PC-9 (cell line): ENCODE data around the gene RNF180. TPM values are rescaled to one million over a fixed set of nuclear protein-coding genes. Genes with fewer than 3 reads are reported as not detected.
A peak's percentile ranks its signal among the peaks of the same experiment; 100 is the strongest.

Experiments
- BruUV-seq: library from RNA; stranded (reverse); fragments of 400-500 nt; replicated peaks from 2 replicates; lab custom pipeline; 2021; lab: Mats Ljungman, UMichigan
- CTCF ChIA-PET: fragments of 300-600 bp; sonication (Branson Sonifier 250); formaldehyde crosslinking; loops from one replicate; lab custom pipeline; 2022; ENCODE audit warnings: antibody characterized with exemption; lab: Charles Lee
- POLR2A ChIA-PET: fragments of 300-600 bp; sonication (Branson Sonifier 250); formaldehyde crosslinking; loops from one replicate; lab custom pipeline; 2022; ENCODE audit warnings: antibody characterized with exemption; ENCODE audit not compliant: unreplicated experiment; lab: Charles Lee
- DNase-seq, 2 experiments: peaks; one replicate each; pipeline versions ENCODE4 v3.0.0 to v3.0.0-alpha.2; 2015 to 2022; ENCODE audit warnings: mixed read lengths in 1 of 2
- H2AFZ ChIP-seq: fragments of 200-600 bp; sonication (generic); 2 replicates; pipeline ENCODE4 v1.8.1; 2017; ENCODE audit warnings: antibody characterized with exemption
- H3F3A ChIP-seq: fragments of 200-600 bp; sonication (generic); 2 replicates; pipeline ENCODE4 v1.8.1; 2017; ENCODE audit warnings: antibody characterized with exemption, mild to moderate bottlenecking, low read depth; ENCODE audit not compliant: insufficient read depth
- H3K27ac ChIP-seq: fragments of 200-600 bp; sonication (generic); 2 replicates; pipeline ENCODE4 v1.6.1; 2016; ENCODE audit warnings: mixed run types
- H3K27me3 ChIP-seq: fragments of 200-600 bp; sonication (generic); 2 replicates; pipeline ENCODE4 v1.6.1; 2016; ENCODE audit warnings: low read depth, mixed run types; ENCODE audit not compliant: insufficient read depth
- H3K36me3 ChIP-seq: fragments of 200-600 bp; sonication (generic); 2 replicates; pipeline ENCODE4 v1.6.1; 2016; ENCODE audit warnings: low read depth, mixed run types
- H3K4me1 ChIP-seq: fragments of 200-600 bp; sonication (generic); replicated peaks from 2 replicates; pipeline ENCODE4 v1.6.1; 2016; ENCODE audit warnings: mixed run types; ENCODE audit not compliant: insufficient read depth
- H3K4me2 ChIP-seq: fragments of 200-600 bp; sonication (generic); 2 replicates; pipeline ENCODE4 v1.6.1; 2017; ENCODE audit warnings: mixed run types
- H3K4me3 ChIP-seq: fragments of 200-600 bp; sonication (generic); 2 replicates; pipeline ENCODE4 v1.6.1; 2016; ENCODE audit warnings: mixed run types
- H3K79me2 ChIP-seq: fragments of 200-600 bp; sonication (generic); 2 replicates; pipeline ENCODE4 v1.6.1; 2017; ENCODE audit warnings: low read depth, mixed run types
- H3K9me2 ChIP-seq: fragments of 200-600 bp; sonication (generic); 2 replicates; pipeline ENCODE4 v1.8.1; 2017; ENCODE audit warnings: mild to moderate bottlenecking; ENCODE audit not compliant: insufficient read depth
- H3K9me3 ChIP-seq: fragments of 200-600 bp; sonication (generic); 2 replicates; pipeline ENCODE4 v1.8.1; 2016; ENCODE audit warnings: low read depth; ENCODE audit not compliant: insufficient read depth
- H4K20me1 ChIP-seq: fragments of 200-600 bp; sonication (generic); 2 replicates; pipeline ENCODE4 v1.8.1; 2017; ENCODE audit not compliant: insufficient read depth
- EZH2 ChIP-seq: fragments of 200-600 bp; sonication (generic); IDR thresholded peaks from 2 replicates; pipeline ENCODE4 v1.8.0; 2017; ENCODE audit warnings: antibody characterized with exemption, low read depth
- intact Hi-C: fragments of 100-400 bp; cut with micrococcal nuclease; formaldehyde crosslinking; loops from one replicate; pipeline ENCODE4 v1.10.0; 2022; ENCODE audit not compliant: unreplicated experiment
- total RNA-seq: library from RNA; stranded (reverse); gene quantifications from 2 replicates; pipeline ENCODE4 v1.2.3, GENCODE V29; 2021
- TF ChIP-seq, protein P1 (sequence below): fragments of 200-600 bp; sonication (generic); conservative IDR thresholded peaks from 2 replicates; pipeline ENCODE4 v1.6.1; 2017; ENCODE audit warnings: mixed run types, antibody characterized with exemption, mild to moderate bottlenecking, moderate library complexity

Gene RNF180
- total RNA-seq, 1 experiment from 2014 or later = not detected

DNA sequence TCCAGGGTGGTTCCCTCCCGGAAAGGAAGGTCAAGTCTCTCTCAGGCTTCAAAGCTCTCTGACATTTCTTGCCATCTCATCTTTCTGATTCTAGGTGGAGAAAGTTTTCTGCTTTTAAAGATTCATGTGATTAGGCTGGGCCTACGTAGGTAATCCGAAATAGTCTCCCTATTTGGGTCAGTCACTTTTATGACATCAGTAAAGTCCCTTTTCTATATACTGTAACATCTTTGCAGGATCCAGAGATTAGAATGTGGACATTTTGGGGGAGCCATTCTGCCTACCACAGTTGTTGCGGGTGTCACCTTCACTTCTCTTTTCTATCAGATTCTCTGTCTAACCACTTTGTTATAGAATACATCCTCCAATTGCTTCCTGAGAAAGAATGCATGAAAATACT is 1.9 kb upstream of the RNF180 start:
- no peaks in the 10 kb centered on the region for H4K20me1 ChIP-seq
- no peak overlapping the region for H3K4me2 ChIP-seq
- H3K4me3 ChIP-seq = no peak overlapping the region
- BruUV-seq = no TSS peak
- H3K9me3 ChIP-seq = no peaks in the 10 kb centered on the region
- H3K9me2 ChIP-seq = no peaks in the 10 kb centered on the region
- TF ChIP-seq, protein P1, sequence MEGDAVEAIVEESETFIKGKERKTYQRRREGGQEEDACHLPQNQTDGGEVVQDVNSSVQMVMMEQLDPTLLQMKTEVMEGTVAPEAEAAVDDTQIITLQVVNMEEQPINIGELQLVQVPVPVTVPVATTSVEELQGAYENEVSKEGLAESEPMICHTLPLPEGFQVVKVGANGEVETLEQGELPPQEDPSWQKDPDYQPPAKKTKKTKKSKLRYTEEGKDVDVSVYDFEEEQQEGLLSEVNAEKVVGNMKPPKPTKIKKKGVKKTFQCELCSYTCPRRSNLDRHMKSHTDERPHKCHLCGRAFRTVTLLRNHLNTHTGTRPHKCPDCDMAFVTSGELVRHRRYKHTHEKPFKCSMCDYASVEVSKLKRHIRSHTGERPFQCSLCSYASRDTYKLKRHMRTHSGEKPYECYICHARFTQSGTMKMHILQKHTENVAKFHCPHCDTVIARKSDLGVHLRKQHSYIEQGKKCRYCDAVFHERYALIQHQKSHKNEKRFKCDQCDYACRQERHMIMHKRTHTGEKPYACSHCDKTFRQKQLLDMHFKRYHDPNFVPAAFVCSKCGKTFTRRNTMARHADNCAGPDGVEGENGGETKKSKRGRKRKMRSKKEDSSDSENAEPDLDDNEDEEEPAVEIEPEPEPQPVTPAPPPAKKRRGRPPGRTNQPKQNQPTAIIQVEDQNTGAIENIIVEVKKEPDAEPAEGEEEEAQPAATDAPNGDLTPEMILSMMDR = no peak
- no peak for TF ChIP-seq EZH2
- H3K36me3 ChIP-seq = no peaks in the 10 kb centered on the region
- H3K4me1 ChIP-seq = no peaks in the 10 kb centered on the region
- no peak overlapping the region for H2AFZ ChIP-seq
- ChIA-PET POLR2A (no interaction called here), CTCF (no interaction called here)
- H3K27ac ChIP-seq = no peak overlapping the region
- intact Hi-C loops = no loop called here
- DNase-seq = no peak
- H3K79me2 ChIP-seq = no peaks in the 10 kb centered on the region
- H3F3A ChIP-seq = no peaks in the 10 kb centered on the region
- H3K27me3 ChIP-seq = no peaks in the 10 kb centered on the region

DNA sequence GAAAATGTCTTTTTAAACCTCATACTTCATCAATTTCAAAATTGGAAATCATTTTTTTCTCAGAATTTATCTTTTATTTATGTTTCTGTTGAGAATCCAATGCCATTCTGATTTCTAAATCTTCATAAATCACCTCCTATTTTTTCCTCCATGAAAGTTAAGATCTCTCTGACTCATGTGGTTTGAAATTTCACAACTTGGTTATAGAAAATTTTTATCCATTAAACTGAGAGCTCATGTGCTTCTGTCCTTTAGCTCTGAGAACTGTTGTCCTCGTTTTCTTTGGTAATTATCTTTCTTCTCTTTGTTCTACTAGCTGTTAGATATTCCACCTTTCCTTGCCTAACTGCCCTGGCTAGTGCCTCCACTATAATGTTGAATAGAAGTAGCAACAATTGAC is 1.5 kb upstream of the RNF180 start:
- POLR2A ChIA-PET = no interaction called here

DNA sequence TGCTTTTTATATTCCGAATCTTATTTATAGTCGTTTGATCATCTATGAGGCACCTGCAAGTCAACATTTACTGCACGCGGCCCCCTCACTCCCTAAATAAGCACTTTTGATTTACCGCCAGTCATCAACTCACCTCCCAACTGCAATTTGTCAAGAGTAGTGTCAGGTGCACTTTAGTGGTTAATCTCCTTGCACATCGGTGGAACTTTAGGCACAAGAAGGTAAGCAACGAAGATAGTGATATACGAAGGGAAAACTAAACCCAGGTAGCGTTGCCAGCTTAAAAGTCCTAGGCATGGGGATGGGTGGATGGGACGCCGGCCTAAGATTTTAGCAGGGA is 513 bp upstream of the RNF180 start:
- Histone ChIP-seq H3K9me2 (no peaks in the 10 kb centered on the region), H3F3A (no peaks in the 10 kb centered on the region), H4K20me1 (no peaks in the 10 kb centered on the region), H2AFZ (no peak overlapping the region), H3K4me2 (no peak overlapping the region; the same call in 1 of the 2 replicates), H3K79me2 (no peaks in the 10 kb centered on the region), H3K9me3 (no peaks in the 10 kb centered on the region), H3K36me3 (no peaks in the 10 kb centered on the region), H3K27me3 (no peaks in the 10 kb centered on the region), H3K4me1 (no peaks in the 10 kb centered on the region), H3K4me3 (peak overlapping the region; percentile 32; the same call in 1 of the 2 replicates), H3K27ac (no peak overlapping the region)
- TF ChIP-seq EZH2 = no peak
- TF ChIP-seq, protein P1 = no peak
- DNase-seq = no peak
- ChIA-PET POLR2A (no interaction called here), CTCF (no interaction called here)
- BruUV-seq = no TSS peak
- intact Hi-C loops = no loop called here

More for the DNA sequence above, 1.5 kb upstream of the RNF180 start:
- H3K9me3 ChIP-seq = no peaks in the 10 kb centered on the region
- no peaks in the 10 kb centered on the region for H3K27me3 ChIP-seq
- H3K36me3 ChIP-seq = no peaks in the 10 kb centered on the region
- H3K9me2 ChIP-seq = no peaks in the 10 kb centered on the region
- TF ChIP-seq EZH2 = no peak
- TF ChIP-seq, protein P1 = no peak
- no peaks in the 10 kb centered on the region for H3F3A ChIP-seq
- no peak overlapping the region for H3K27ac ChIP-seq
- no peaks in the 10 kb centered on the region for H3K4me1 ChIP-seq
- no peak overlapping the region for H2AFZ ChIP-seq
- H4K20me1 ChIP-seq = no peaks in the 10 kb centered on the region
- BruUV-seq = no TSS peak
- no peak overlapping the region for H3K4me2 ChIP-seq
- no peaks in the 10 kb centered on the region for H3K79me2 ChIP-seq
- intact Hi-C loops = no loop called here
- DNase-seq = no peak
- no peak overlapping the region for H3K4me3 ChIP-seq
- CTCF ChIA-PET = no interaction called here
